GM23248 (cell line): ENCODE measurements around the gene EIF1. TPM values are rescaled to one million over a fixed set of nuclear protein-coding genes. Genes with fewer than 3 reads are reported as not detected.
"Not testable (repeated sequence)": the region's sequence is repeated elsewhere in the genome, so short reads cannot be mapped to it uniquely, and the experiment has no call there.

Experiments used
- DNase-seq: peaks from one replicate; pipeline ENCODE4 v3.0.0-alpha.2; 2015
- H2AFZ ChIP-seq: fragments of 200-600 bp; sonication (generic); 2 replicates; pipeline ENCODE4 v1.6.1; 2016; ENCODE audit warnings: antibody characterized with exemption
- H3F3A ChIP-seq: fragments of 200-600 bp; sonication (generic); 2 replicates; pipeline ENCODE4 v1.6.1; 2016; ENCODE audit warnings: mild to moderate bottlenecking, antibody characterized with exemption, mixed run types; ENCODE audit not compliant: insufficient read depth
- H3K27ac ChIP-seq: fragments of 200-600 bp; sonication (generic); 2 replicates; pipeline ENCODE4 v1.5.1; 2016; ENCODE audit warnings: mild to moderate bottlenecking
- H3K27me3 ChIP-seq: fragments of 200-600 bp; sonication (generic); replicated peaks from 2 replicates; pipeline ENCODE4 v1.6.1; 2016; ENCODE audit warnings: mild to moderate bottlenecking; ENCODE audit not compliant: insufficient read depth
- H3K36me3 ChIP-seq: fragments of 200-600 bp; sonication (generic); 2 replicates; pipeline ENCODE4 v1.6.1; 2016; ENCODE audit warnings: low read depth, mild to moderate bottlenecking
- H3K4me1 ChIP-seq: fragments of 200-600 bp; sonication (generic); 2 replicates; pipeline ENCODE4 v1.6.1; 2016; ENCODE audit warnings: mild to moderate bottlenecking; ENCODE audit not compliant: insufficient read depth
- H3K4me2 ChIP-seq: fragments of 200-600 bp; sonication (generic); one replicate; pipeline ENCODE4 v1.6.1; 2016; ENCODE audit warnings: mild to moderate bottlenecking; ENCODE audit not compliant: unreplicated experiment
- H3K4me3 ChIP-seq: fragments of 200-600 bp; sonication (generic); 2 replicates; pipeline ENCODE4 v1.5.1; 2016; ENCODE audit warnings: mild to moderate bottlenecking
- H3K79me2 ChIP-seq: fragments of 200-600 bp; sonication (generic); 2 replicates; pipeline ENCODE4 v1.6.1; 2016; ENCODE audit warnings: mild to moderate bottlenecking; ENCODE audit not compliant: insufficient read depth
- H3K9ac ChIP-seq: fragments of 200-600 bp; sonication (generic); 2 replicates; pipeline ENCODE4 v1.6.1; 2016; ENCODE audit warnings: mild to moderate bottlenecking
- H3K9me2 ChIP-seq: fragments of 200-600 bp; sonication (generic); 2 replicates; pipeline ENCODE4 v1.6.1; 2016; ENCODE audit warnings: mixed run types, mild to moderate bottlenecking, moderate library complexity; ENCODE audit not compliant: insufficient read depth
- H3K9me3 ChIP-seq: fragments of 200-600 bp; sonication (generic); one replicate; pipeline ENCODE4 v1.6.1; 2017; ENCODE audit warnings: low read depth
- H4K20me1 ChIP-seq: fragments of 200-600 bp; sonication (generic); 2 replicates; pipeline ENCODE4 v1.6.0; 2016; ENCODE audit not compliant: insufficient read depth
- EZH2 ChIP-seq: fragments of 200-600 bp; sonication (generic); IDR thresholded peaks from 2 replicates; pipeline ENCODE4 v1.6.1; 2018; ENCODE audit warnings: antibody characterized with exemption, mild to moderate bottlenecking; ENCODE audit not compliant: insufficient read depth, poor library complexity, severe bottlenecking
- EZH2phosphoT487 ChIP-seq: fragments of 200-600 bp; sonication (generic); IDR thresholded peaks from 2 replicates; pipeline ENCODE4 v1.6.1; 2018; ENCODE audit warnings: antibody characterized with exemption, moderate library complexity, mild to moderate bottlenecking, low read depth; ENCODE audit not compliant: insufficient read depth
- WGBS, 2 experiments: methylation state at CpG; one replicate each; pipeline ENCODE4 v1.1.6; 2015 to 2017; ENCODE audit warnings: low lambda C conversion rate in 2 of 2, low coverage in 1 of 2; ENCODE audit errors: missing lambda C conversion rate in 2 of 2; 5-methylcytosine and 5-hydroxymethylcytosine counted together
- in situ Hi-C: fragments of 300-500 bp; cut with MboI; formaldehyde crosslinking; loops from 2 replicates; pipeline ENCODE4 v1.15.0; 2020
- polyA plus RNA-seq: library from polyadenylated mRNA; unstranded; fragments of >200 nt; fragmentation: Nextera tagmentation; extraction: Ambion mirVana; gene quantifications from 2 replicates; pipeline ENCODE4 v1.2.1, GENCODE V29; 2016
- total RNA-seq: library from RNA; depleted of rRNA; stranded (reverse); fragments of >200 nt; shearing (Covaris generic); gene quantifications from 2 replicates; pipeline ENCODE4 v1.2.3, GENCODE V29; 2014

The EIF1 gene
- total and polyA plus RNA-seq, 2 experiments from 2014 or later: 98.1 to 1,585 TPM

DNA sequence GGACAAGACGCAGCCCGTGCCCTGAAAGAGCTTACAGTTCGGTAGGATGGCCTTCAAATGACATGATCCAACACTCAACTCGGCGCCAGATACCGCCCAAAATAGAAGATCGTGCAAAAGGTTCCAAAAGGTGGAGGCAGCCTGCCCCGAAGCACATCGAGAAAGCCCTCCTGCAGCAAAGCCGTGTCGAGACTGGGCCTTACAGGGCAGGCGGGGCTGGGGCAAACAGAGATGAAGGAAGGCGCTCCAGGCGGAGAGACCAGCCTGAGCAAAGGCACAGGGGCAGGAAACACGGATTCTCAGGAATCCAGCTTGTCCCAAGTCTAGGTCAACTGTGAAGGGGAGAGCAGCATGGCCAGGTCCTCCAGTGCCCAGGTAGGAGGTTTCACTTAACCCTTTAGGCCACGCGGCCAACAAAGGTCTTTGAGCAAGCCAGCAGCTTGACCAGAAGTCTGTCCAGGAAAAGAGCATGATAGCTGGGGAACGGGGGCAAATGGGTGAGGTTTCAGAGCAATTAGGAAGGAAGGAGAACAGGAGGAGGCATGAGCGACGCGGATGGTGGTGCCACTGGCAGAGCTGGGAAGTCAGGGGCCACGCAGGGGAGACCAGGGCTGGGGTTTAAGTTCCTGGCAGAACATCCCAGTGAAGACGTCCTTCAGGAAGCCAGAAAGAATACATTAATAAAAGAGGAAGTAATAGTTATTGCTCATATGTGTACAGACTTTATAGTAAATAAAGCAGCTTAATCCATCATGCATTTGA lies 21.2 kb upstream of the EIF1 start:
- Histone ChIP-seq H3K4me2 (peak overlapping the region; percentile 95), H3K36me3 (no peaks in the 10 kb centered on the region), H3F3A (peaks cover 7% of the 10 kb centered on the region; the same call in 1 of the 2 replicates), H3K79me2 (no peaks in the 10 kb centered on the region), H3K9me2 (no peaks in the 10 kb centered on the region), H3K4me3 (peak overlapping the region; percentile 74; the same call in 1 of the 2 replicates), H3K27me3 (no peaks in the 10 kb centered on the region), H3K9me3 (no peaks in the 10 kb centered on the region), H3K9ac (peak overlapping the region; percentile 68), H3K4me1 (peaks cover 5% of the 10 kb centered on the region), H2AFZ (peak overlapping the region; percentile 99), H4K20me1 (no peaks in the 10 kb centered on the region), H3K27ac (no peak overlapping the region)
- in situ Hi-C loops: loop anchor here (10.0 to 25.0 kb wide), 3 partner anchors 330 to 1055 kb away; no protein-coding TSS in a partner anchor
- DNase-seq: no peak
- TF ChIP-seq EZH2phosphoT487: no peak
- no peak for TF ChIP-seq EZH2
- 47 to 49% methylated on average over 23 of the region's 23 CpGs for WGBS, 2 experiments

GRCh38 chr17:41672153-41672552 lies 16.5 kb upstream of the EIF1 start:
- in situ Hi-C loops: loop anchor here (25.0 kb wide), 2 partner anchors 335 to 1060 kb away; no protein-coding TSS in a partner anchor

DNA sequence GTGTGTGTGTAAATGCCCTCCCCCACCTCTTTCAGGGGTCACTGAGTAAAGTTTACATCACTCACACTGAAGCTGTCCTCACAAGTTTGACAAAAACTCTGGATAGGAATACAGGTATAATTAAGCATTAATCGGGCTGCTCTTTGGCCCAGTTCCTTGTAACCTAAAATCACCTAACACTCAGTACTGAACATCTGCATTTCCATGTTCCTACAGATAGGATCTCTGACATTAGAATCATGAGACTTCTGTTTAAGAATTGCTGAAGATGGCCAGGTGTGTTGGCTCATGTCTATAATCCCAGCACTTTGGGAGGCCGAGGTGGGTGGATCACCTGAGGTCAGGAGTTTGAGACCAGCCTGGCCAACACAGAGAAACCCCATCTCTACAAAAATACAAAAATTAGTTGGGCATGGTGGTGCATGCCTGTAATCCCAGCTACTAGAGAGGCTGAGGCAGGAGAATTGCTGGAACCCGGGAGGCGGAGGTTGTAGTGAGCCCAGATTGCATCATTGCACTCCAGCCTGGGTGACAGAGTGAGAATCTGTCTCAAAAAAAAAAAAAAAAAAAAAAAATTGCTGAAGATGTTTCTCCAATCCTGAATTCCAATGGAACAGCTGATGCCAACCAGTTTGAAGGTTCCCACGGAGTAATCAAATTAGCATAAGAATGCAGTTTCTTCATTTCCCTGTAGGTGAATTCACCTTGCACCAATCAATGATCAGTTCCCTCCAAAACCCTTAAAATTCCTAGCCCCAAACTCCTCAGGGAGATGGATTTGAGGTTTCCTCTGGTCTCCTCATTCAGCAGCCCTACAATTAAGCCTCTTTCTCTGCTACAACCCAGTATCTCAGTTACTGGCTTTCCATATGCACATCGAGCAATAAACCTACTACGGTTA lies 13.3 kb upstream of the EIF1 start:
- H3K27ac ChIP-seq, H3K36me3 ChIP-seq, DNase-seq, H4K20me1 ChIP-seq, H3K9me3 ChIP-seq, in situ Hi-C loops, H3K79me2 ChIP-seq, H2AFZ ChIP-seq, H3K4me3 ChIP-seq, H3K9ac ChIP-seq, H3K27me3 ChIP-seq, H3K4me2 ChIP-seq, H3K9me2 ChIP-seq: not testable (repeated sequence)
- Histone ChIP-seq H3F3A (peaks cover 13% of the 10 kb centered on the region), H3K4me1 (peaks cover 16% of the 10 kb centered on the region)
- WGBS, 2 experiments: 71 to 82% methylated on average over 5 to 7 of the region's 7 CpGs

More at GRCh38 chr17:41672153-41672552, 16.5 kb upstream of the EIF1 start:
- TF ChIP-seq EZH2phosphoT487: no peak
- Histone ChIP-seq H3K9ac (no peak overlapping the region), H2AFZ (no peak overlapping the region), H3K4me3 (no peak overlapping the region), H3K27ac (no peak overlapping the region), H3K9me2 (no peaks in the 10 kb centered on the region), H4K20me1 (no peaks in the 10 kb centered on the region), H3K4me2 (no peak overlapping the region), H3K9me3 (no peaks in the 10 kb centered on the region), H3K36me3 (no peaks in the 10 kb centered on the region), H3K4me1 (no peaks in the 10 kb centered on the region), H3K27me3 (no peaks in the 10 kb centered on the region), H3F3A (no peaks in the 10 kb centered on the region), H3K79me2 (no peaks in the 10 kb centered on the region)
- DNase-seq: no peak
- 87 to 88% methylated on average over 7 of the region's 7 CpGs for WGBS, 2 experiments

GRCh38 chr17:41676058-41676419 lies 12.6 kb upstream of the EIF1 start:
- Histone ChIP-seq H3K27me3 (no peaks in the 10 kb centered on the region), H3K9me3 (no peaks in the 10 kb centered on the region), H2AFZ (no peak overlapping the region)

More at GRCh38 chr17:41676058-41676419, 12.6 kb upstream of the EIF1 start:
- WGBS, 2 experiments: 77 to 83% methylated on average over 3 of the region's 3 CpGs
- H3K4me3 ChIP-seq: no peak overlapping the region
- DNase-seq: no peak
- no peaks in the 10 kb centered on the region for H3K36me3 ChIP-seq
- H3K27ac ChIP-seq: no peak overlapping the region
- H3K4me2 ChIP-seq: no peak overlapping the region
- in situ Hi-C loops: no loop called here
- H3K4me1 ChIP-seq: peaks cover 16% of the 10 kb centered on the region
- H3K79me2 ChIP-seq: no peaks in the 10 kb centered on the region
- no peaks in the 10 kb centered on the region for H4K20me1 ChIP-seq
- H3F3A ChIP-seq: peaks cover 13% of the 10 kb centered on the region
- H3K9me2 ChIP-seq: no peaks in the 10 kb centered on the region
- no peak for TF ChIP-seq EZH2phosphoT487
- no peak for TF ChIP-seq EZH2
- no peak overlapping the region for H3K9ac ChIP-seq
